Brain microvascular endothelial cell (primary cell): ENCODE measurements around the gene CCDC190.

Experiments used
- DNase-seq: peaks from one replicate; pipeline ENCODE4 v3.0.0-alpha.2; 2020
- H3K27ac ChIP-seq: fragments of 250-450 bp; sonication (Bioruptor Pico); 2 replicates; pipeline ENCODE4 v1.5.1; 2020; ENCODE audit warnings: mild to moderate bottlenecking, moderate library complexity
- H3K27me3 ChIP-seq: fragments of 250-450 bp; sonication (Bioruptor Pico); replicated peaks from 2 replicates; pipeline ENCODE4 v1.5.1; 2020; ENCODE audit warnings: mild to moderate bottlenecking
- H3K36me3 ChIP-seq: fragments of 250-450 bp; sonication (Bioruptor Pico); replicated peaks from 2 replicates; pipeline ENCODE4 v1.5.1; 2020; ENCODE audit warnings: mild to moderate bottlenecking
- H3K4me3 ChIP-seq: 2 replicates; pipeline ENCODE4 v1.5.1; 2011; ENCODE audit warnings: low read depth, mild to moderate bottlenecking, control low read depth, low read length, moderate library complexity
- in situ Hi-C: cut with HindIII; loops from 2 replicates; pipeline ENCODE4 v1.10.0; 2017; ENCODE audit warnings: low sequenced_read_pairs, low pct_ligation_motif_present
- TF ChIP-seq, protein P1 (sequence below): IDR thresholded peaks from 2 replicates; pipeline ENCODE4 v1.5.1; 2011; ENCODE audit warnings: low read depth, mild to moderate bottlenecking, moderate library complexity, low read length, control low read depth, inconsistent platforms; ENCODE audit errors: missing control alignments

CCDC190 gene

DNA sequence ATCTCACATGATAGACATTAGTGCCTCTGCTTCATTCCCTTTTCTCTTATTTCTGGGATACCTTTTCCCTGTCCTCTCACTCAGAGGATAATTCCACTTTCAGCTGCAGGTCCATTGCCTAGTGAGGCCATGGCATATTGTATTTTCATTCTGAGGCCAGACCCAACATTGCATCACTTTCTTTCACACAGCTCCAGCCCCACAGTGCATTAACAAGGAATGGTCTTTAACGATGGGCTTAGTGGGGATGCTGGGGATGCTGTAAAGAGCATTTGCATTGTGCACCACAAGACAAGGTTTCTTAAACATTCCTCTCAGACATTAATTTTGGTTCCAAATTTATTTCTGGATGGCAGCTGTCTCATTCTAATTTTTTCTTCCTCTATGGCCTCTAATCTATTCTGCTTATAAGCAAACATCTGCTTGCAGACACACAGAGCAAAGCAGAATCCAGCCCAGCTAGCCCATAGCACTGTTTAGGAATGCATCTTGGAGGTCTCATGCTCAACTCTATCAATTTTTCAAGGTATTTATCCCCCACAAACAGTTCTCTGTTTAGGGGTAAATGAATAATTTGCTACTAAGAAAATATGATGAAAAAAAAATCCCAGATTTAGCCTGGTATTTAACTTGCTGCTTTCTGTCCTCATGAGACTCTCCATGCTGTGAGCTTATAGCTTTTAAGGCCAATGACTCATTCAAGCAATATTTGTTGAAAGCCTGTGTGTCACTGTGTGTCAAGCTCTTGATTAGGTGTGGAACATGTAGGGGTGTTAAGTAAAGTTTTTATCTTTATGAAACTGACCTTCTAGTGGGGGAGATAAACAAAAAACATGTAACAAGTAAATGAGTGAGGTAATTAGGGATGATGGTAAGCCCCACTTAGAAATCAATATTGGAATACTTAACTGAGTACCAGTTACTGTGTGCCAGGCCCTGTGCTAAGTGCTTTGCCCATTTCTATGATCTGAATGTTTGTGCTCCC is 44.5 kb upstream of the CCDC190 start:
- DNase-seq = peak; percentile 77
- H3K36me3 ChIP-seq = no peaks in the 10 kb centered on the region
- in situ Hi-C loops = no loop called here
- peak overlapping the region; percentile 90 for H3K27ac ChIP-seq
- TF ChIP-seq, protein P1, sequence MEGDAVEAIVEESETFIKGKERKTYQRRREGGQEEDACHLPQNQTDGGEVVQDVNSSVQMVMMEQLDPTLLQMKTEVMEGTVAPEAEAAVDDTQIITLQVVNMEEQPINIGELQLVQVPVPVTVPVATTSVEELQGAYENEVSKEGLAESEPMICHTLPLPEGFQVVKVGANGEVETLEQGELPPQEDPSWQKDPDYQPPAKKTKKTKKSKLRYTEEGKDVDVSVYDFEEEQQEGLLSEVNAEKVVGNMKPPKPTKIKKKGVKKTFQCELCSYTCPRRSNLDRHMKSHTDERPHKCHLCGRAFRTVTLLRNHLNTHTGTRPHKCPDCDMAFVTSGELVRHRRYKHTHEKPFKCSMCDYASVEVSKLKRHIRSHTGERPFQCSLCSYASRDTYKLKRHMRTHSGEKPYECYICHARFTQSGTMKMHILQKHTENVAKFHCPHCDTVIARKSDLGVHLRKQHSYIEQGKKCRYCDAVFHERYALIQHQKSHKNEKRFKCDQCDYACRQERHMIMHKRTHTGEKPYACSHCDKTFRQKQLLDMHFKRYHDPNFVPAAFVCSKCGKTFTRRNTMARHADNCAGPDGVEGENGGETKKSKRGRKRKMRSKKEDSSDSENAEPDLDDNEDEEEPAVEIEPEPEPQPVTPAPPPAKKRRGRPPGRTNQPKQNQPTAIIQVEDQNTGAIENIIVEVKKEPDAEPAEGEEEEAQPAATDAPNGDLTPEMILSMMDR = no peak
- no peaks in the 10 kb centered on the region for H3K27me3 ChIP-seq
- H3K4me3 ChIP-seq = no peak overlapping the region

DNA sequence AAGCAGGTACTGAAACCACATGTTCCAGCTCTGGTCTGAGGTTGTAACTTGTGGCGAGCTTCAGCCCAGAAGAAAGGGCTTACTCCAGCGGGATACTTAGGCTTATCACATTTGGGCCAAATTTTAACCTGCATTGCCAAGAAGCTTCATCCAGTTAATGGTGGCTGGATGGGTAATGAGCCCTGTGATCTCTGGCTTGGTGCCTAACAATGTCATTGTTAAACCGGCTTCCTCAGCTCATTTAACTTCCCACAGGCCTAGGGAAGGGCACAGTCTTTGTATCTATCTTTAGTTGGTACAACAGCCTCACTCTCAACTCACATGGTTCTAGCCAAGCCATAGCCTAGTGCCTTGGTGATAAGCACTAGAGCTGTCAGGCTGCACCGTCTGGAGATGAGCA is 43.6 kb upstream of the CCDC190 start:
- TF ChIP-seq, protein P1 = no peak
- H3K27me3 ChIP-seq = no peaks in the 10 kb centered on the region
- in situ Hi-C loops = no loop called here
- H3K4me3 ChIP-seq = no peak overlapping the region
- H3K36me3 ChIP-seq = no peaks in the 10 kb centered on the region
- no peak for DNase-seq
- H3K27ac ChIP-seq = no peak overlapping the region

DNA sequence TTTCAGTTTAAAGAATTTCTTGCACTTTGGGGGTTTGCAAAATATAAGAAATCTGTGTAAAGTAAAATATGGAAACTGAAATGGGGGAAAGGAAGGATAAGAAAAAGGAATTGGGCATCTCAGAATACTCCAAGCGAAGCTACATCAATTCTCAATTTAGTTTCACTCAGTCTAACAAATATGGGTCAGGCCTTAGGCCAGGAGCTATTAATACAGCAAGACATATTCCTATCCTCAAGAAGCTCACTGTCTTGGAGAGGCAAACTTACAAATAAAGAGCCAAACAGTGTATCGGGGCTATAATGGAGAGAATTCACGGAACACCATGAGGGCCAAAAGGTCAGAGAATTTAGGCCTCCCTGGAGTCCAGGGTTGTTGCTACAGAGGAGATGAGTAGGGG is 43.0 kb upstream of the CCDC190 start:
- Histone ChIP-seq H3K27me3 (no peaks in the 10 kb centered on the region), H3K4me3 (no peak overlapping the region), H3K36me3 (no peaks in the 10 kb centered on the region), H3K27ac (no peak overlapping the region)
- no peak for DNase-seq
- in situ Hi-C loops = no loop called here
- TF ChIP-seq, protein P1 = no peak

DNA sequence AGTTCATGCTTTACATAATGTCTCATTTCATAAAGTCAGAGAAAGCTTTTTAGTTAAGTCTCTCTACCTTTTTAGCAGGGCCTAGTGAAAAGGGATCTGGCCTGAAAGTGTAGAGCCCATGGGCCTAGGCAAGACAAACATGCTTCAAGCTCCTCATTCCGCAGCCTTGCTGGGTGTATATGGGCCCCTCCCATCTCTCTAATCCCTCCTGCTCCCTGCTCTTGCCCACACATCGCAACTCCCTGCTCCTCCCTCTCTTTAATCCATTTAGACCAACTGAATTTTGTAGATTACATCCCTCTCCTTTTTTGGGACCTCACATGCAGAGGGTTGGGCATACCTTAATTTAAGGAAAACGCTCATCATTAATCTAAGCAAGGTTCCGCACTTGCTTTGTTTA is 42.3 kb upstream of the CCDC190 start:
- TF ChIP-seq, protein P1 = no peak
- no peak overlapping the region for H3K27ac ChIP-seq
- H3K4me3 ChIP-seq = no peak overlapping the region
- H3K27me3 ChIP-seq = no peaks in the 10 kb centered on the region
- no peak for DNase-seq
- H3K36me3 ChIP-seq = no peaks in the 10 kb centered on the region
- in situ Hi-C loops = no loop called here

DNA sequence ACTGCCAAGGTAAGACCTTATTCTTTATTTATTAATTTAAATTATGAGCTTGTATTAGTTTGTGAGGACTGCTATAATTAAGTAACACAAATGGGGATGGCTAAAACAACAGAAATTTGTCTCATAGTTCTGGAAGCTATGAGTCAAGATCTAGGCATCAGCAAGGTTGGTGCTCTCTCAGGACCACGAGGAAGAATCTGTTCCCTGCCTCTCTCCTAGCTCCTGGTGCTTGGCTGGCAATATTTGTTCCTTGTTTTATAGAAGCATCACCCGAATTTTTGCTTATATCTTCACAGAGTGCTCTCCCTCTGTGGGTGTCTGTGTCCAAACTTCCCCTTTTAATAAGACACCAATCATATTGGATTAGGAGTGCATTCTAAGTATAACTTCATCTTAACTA is 41.4 kb upstream of the CCDC190 start:
- Histone ChIP-seq H3K27me3 (no peaks in the 10 kb centered on the region), H3K36me3 (no peaks in the 10 kb centered on the region), H3K4me3 (no peak overlapping the region), H3K27ac (peak overlapping the region; percentile 13)
- peak; percentile 56 for DNase-seq
- TF ChIP-seq, protein P1 = no peak
- in situ Hi-C loops = no loop called here
